GM18511 (cell line): ENCODE data around the gene AFG1L.
"Not testable (repeated sequence)": the region's sequence is repeated elsewhere in the genome, so short reads cannot be mapped to it uniquely, and the experiment has no call there.

Source experiments
- ATAC-seq: cut with Tn5 transposase; IDR thresholded peaks from one replicate; pipeline ENCODE4 v1.9.1; 2021; ENCODE audit warnings: mild to moderate bottlenecking, moderate library complexity; ENCODE audit not compliant: unreplicated experiment

The AFG1L gene

DNA sequence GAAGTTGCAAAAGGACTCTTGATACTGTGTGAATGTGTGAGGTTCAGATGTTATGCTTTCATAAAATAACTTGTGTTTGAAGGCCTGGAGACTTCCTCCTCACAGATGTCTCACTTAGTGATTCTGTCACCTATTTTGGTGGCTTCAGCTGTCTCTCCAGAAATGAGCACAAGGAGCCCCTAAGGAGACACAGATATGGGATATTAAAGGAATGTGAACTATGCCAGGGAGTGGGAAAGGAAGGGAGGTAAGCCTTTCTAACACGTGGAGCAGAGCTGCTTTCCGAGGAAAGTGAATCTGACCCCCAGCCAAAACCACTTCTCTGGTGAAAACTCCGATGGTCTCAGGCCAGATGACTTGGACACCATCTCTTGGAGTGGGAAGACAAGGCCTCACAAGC is 255.4 kb downstream of the AFG1L start:
- no peak for ATAC-seq

- ATAC-seq, result no peak
Observed at GRCh38 chr6:108555399-108556052, 260.7 kb downstream of the AFG1L start.

GRCh38 chr6:108556250-108556649 is 261.4 kb downstream of the AFG1L start:
- no peak for ATAC-seq

- ATAC-seq, result no peak
Observed at GRCh38 chr6:108556866-108557493, 262.1 kb downstream of the AFG1L start.

DNA sequence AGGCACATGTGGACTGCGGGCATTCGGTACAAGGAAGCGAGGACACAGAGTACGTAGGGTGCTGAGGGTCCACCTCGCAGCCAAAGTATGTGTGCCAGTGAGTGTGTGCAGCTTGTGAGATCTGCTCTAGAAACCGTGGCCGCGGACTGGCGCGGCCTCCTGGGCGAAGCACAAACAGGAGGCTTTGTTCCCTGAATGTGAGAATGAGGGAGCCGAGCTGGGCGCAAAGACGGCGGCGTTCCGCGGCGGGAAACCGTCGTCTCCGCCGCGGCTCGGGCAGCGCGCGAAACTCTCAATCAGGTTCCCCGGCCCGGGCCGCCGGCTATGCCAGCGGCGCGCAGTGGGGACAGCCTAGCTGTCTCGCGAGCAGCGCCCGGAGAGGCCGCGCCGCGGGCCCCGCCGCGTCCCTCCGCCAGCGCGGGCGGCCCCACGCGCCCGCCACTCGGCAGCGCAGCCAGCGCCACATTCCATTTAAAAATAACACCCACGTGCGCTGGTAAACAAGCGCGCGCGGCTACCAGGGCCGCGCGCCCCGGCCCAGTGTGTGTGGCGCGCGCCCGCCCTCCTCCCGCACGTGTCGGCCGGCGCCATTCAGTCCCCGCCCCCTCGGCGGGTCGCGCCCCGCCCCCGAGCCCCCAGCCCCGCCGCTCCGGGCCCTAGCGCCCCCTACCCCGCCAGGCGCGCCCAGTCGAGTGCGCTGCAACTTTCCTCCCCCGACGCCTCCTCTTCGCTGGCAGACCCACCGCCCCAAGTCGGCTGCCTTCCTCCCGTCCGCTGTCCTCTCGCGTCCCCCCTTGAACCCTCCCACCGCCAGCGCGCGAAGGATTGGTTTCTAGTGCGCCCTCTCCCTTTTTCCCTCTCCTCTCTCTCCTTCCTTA is 262.9 kb downstream of the AFG1L start:
- peak; percentile 23 for ATAC-seq

- ATAC-seq, result peak; percentile 61
Observed at GRCh38 chr6:108558372-108559096, 263.7 kb downstream of the AFG1L start.

DNA sequence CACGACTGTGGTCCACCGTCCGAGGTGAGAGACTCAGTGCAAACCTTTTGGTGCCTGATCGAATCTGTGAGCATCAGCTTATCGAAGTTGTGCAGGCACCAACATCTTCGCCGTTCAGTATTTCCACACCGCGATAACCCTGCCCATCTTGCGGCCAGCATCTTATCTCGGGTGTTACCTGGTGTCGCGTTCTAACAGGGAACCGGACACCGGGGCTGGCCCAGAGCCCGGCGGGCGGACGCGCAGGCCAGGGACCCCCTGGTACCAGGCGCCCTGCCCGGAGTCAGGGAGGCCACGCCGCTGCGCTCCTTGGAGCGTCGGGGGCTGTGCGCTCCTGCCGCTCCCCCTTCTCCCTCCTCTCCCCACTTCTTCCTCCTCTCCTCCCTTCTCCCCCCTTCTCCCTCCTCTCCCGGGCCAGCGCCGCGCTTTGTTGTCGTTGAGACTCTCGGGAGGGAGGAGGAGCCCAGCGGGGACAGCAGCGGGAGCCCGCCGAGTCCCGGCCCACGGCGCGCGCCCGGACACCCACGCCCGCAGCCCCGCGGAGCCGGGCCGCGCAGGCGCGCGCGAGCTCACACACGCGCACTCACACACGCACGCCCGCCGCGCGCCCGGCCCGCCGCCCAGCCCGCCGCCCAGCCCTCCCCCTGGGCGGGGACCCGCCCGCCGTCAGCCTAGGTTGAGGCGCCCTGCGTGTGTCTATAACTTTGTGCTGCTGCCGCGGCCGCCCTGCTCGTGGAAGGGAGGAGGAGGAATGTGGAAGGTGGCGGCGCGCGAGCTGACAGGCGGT is 264.4 kb downstream of the AFG1L start:
- peak; percentile 48 for ATAC-seq

- peak; percentile 9 for ATAC-seq
Observed at GRCh38 chr6:108559884-108560462, 265.1 kb downstream of the AFG1L start.

- ATAC-seq, result no peak
Observed at GRCh38 chr6:108560463-108561308, 265.8 kb downstream of the AFG1L start, which contains the start of gene FOXO3. Gene FOXO3 (plus strand): TSS chr6:108560917. CDS start chr6:108561209, 292 bp downstream.

DNA sequence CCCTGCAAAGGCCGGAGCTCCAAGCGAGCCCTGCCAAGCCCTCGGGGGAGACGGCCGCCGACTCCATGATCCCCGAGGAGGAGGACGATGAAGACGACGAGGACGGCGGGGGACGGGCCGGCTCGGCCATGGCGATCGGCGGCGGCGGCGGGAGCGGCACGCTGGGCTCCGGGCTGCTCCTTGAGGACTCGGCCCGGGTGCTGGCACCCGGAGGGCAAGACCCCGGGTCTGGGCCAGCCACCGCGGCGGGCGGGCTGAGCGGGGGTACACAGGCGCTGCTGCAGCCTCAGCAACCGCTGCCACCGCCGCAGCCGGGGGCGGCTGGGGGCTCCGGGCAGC is 266.4 kb downstream of the AFG1L start:
- not testable (repeated sequence) for ATAC-seq

GRCh38 chr6:108561742-108562502 is 267.1 kb downstream of the AFG1L start:
- ATAC-seq, result no peak

GRCh38 chr6:108562503-108562993 is 267.7 kb downstream of the AFG1L start:
- ATAC-seq, result no peak

GRCh38 chr6:108563292-108563691 is 268.4 kb downstream of the AFG1L start:
- ATAC-seq, result no peak

DNA sequence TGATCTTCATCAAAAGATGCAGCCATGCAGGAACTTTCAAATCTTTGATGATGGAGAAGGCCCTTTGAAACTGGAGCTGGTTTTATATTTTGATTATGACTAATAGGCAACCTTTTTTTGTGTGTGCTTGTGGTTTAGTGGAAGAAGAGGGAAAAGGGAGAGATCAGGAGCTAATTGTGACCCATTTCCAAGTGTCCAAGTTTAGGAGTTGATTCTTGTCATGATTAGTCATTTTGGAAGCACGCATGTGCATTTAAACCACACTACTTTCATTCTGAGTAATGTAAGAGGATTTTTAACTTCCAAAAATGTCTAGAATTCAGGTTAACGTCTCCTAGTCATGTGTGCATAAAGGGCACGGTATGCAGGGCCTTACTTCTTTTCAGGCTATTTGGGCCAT is 269.3 kb downstream of the AFG1L start:
- no peak for ATAC-seq

DNA sequence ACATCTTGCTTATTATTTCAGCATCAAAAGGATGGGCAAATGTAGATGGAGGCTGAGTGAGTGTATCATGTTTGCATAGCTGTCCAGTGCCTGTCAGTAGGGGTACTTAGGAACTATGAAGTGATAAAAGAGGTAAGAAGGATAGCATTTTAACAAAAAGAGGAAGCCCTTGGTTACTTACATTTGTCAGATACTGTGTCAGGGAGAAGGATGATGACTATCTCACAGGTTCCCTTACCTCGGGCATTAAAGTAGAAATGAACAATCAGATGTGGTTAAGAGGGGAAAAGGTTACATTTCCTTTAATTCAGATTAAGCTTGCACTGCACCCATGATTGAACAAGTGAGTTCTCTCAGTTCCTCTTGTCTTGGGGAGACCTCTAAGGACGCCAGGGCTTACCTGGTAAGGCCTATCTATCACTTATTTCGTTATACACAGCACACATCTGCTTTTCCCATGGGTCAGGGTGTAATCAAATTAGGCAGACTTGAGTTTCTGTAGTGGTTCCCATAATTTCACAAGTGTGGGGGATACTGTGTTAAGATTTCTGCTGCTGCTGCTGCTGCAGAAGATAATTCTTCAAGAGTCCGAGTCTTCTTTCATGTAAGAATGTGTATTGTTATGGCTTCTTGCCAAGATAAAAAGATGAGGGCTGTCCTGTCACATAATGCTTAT is 270.4 kb downstream of the AFG1L start:
- peak; percentile 79 for ATAC-seq

GRCh38 chr6:108565893-108566292 is 271.0 kb downstream of the AFG1L start:
- ATAC-seq, result peak; percentile 46

DNA sequence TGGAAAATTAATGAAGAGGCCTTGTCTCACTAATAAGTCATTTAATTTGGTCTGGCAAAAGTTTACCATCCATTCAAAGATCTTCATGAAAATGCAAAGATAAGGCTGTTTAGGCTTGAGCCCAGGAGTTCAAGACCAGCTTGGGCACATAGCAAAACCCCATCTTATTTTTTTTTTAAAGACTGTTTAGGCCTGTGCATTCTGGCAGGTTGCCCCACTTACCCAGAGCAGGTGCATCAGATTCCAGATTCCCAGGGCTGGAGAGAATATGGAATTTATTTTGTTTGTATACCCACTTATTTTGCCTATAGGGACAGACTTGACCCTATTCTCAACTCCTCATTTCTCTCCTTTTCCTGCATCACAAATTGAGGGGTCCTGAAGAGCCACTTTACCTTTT is 271.6 kb downstream of the AFG1L start:
- no peak for ATAC-seq

GRCh38 chr6:108568101-108568500 is 273.2 kb downstream of the AFG1L start:
- no peak for ATAC-seq
